Smooth muscle cell (in vitro differentiated cells): ENCODE results near the gene FBXL14. TPM values are rescaled to one million over a fixed set of nuclear protein-coding genes. Genes with fewer than 3 reads are reported as not detected.

Source experiments
- DNase-seq: peaks from one replicate; lab custom pipeline; 2025; ENCODE audit not compliant: unreplicated experiment; lab: John Stamatoyannopoulos, UW
- H2AFZ ChIP-seq: fragments of 200-600 bp; sonication (generic); 2 replicates; pipeline ENCODE4 v1.6.0; 2016; ENCODE audit warnings: antibody characterized with exemption, low read depth, mild to moderate bottlenecking
- H3F3A ChIP-seq: fragments of 200-600 bp; sonication (generic); 2 replicates; pipeline ENCODE4 v1.6.0; 2017; ENCODE audit warnings: antibody characterized with exemption, low read depth
- H3K27ac ChIP-seq: fragments of 200-600 bp; sonication (generic); 2 replicates; pipeline ENCODE4 v1.5.1; 2016; ENCODE audit warnings: low read depth, mild to moderate bottlenecking
- H3K27me3 ChIP-seq: fragments of 200-600 bp; sonication (generic); 2 replicates; pipeline ENCODE4 v1.6.1; 2016; ENCODE audit warnings: low read depth, mild to moderate bottlenecking
- H3K36me3 ChIP-seq: fragments of 200-600 bp; sonication (generic); 2 replicates; pipeline ENCODE4 v1.5.1; 2016; ENCODE audit warnings: low read depth
- H3K4me1 ChIP-seq: fragments of 200-600 bp; sonication (generic); 2 replicates; pipeline ENCODE4 v1.5.1; 2016; ENCODE audit warnings: low read depth
- H3K4me2 ChIP-seq: fragments of 200-600 bp; sonication (generic); 2 replicates; pipeline ENCODE4 v1.6.0; 2016; ENCODE audit warnings: mild to moderate bottlenecking
- H3K4me3 ChIP-seq: fragments of 200-600 bp; sonication (generic); 2 replicates; pipeline ENCODE4 v1.5.1; 2016; ENCODE audit warnings: mild to moderate bottlenecking
- H3K79me2 ChIP-seq: fragments of 200-600 bp; sonication (generic); 2 replicates; pipeline ENCODE4 v1.6.0; 2016; ENCODE audit warnings: low read depth, mild to moderate bottlenecking
- H3K9ac ChIP-seq: fragments of 200-600 bp; sonication (generic); 2 replicates; pipeline ENCODE4 v1.6.0; 2016; ENCODE audit warnings: low read depth
- H3K9me3 ChIP-seq: fragments of 200-600 bp; sonication (generic); replicated peaks from 2 replicates; pipeline ENCODE4 v1.5.1; 2016; ENCODE audit warnings: low read depth
- H4K20me1 ChIP-seq: fragments of 200-600 bp; sonication (generic); 2 replicates; pipeline ENCODE4 v1.6.0; 2016; ENCODE audit warnings: low read depth
- WGBS: methylation state at CpG from one replicate; pipeline ENCODE4 v1.1.7; 2016; ENCODE audit warnings: low lambda C conversion rate; 5-methylcytosine and 5-hydroxymethylcytosine counted together
- polyA plus RNA-seq: library from polyadenylated mRNA; unstranded; fragments of >200 nt; fragmentation: Nextera tagmentation; extraction: Ambion mirVana; gene quantifications from 2 replicates; pipeline ENCODE4 v1.2.1, GENCODE V29; 2016
- total RNA-seq: library from RNA; depleted of rRNA; stranded (reverse); fragments of >200 nt; gene quantifications from 2 replicates; pipeline ENCODE4 v1.2.3, GENCODE V29; 2014
- TF ChIP-seq, protein P1 (sequence below): fragments of 200-600 bp; sonication (generic); IDR thresholded peaks from 2 replicates; pipeline ENCODE4 v1.5.1; 2017; ENCODE audit warnings: borderline replicate concordance, mild to moderate bottlenecking, antibody characterized with exemption; ENCODE audit not compliant: insufficient read depth, poor library complexity, severe bottlenecking

Gene FBXL14
- total and polyA plus RNA-seq, 2 experiments from 2014 or later: 5.0 to 9.3 TPM

DNA sequence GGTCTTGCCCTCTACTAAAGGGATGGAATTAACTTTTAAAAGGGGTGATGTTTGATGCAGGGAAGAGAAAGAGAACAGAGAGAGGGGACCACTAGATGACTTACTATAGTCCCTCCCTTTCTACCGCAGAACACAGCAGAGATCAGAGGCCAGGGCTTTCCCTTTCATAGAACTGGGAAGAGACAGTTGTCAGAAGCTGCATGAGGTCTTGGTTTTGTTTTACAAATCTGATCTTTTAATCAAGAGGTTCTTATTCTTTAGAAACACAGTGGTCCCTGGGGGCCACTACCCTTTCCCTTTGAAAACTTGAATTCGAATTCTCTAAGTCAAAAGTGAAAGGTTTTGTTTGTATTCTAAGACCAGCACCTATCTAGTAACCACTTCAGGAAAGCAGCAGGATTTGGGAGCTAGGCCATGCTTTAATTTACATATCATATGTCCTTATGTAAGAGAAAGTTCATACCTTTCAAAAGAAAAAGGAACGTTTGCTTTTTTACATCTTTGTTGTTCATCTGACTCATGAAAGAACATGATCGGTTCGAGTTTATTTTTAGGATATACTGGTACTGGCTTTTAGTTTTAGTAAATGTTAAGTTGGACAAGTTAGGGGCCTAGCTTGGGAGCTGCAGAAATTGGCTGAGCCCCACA is 6.3 kb downstream of the FBXL14 start:
- Histone ChIP-seq H3F3A (peaks cover 13% of the 10 kb centered on the region), H3K4me3 (no peak overlapping the region), H3K27me3 (peaks cover 7% of the 10 kb centered on the region), H3K4me2 (no peak overlapping the region), H3K9me3 (no peaks in the 10 kb centered on the region), H3K36me3 (no peaks in the 10 kb centered on the region), H3K79me2 (peaks cover 16% of the 10 kb centered on the region), H3K27ac (no peak overlapping the region), H2AFZ (no peak overlapping the region), H3K9ac (no peak overlapping the region), H4K20me1 (peaks cover 82% of the 10 kb centered on the region), H3K4me1 (peaks cover 48% of the 10 kb centered on the region)
- DNase-seq: no peak
- TF ChIP-seq, protein P1, sequence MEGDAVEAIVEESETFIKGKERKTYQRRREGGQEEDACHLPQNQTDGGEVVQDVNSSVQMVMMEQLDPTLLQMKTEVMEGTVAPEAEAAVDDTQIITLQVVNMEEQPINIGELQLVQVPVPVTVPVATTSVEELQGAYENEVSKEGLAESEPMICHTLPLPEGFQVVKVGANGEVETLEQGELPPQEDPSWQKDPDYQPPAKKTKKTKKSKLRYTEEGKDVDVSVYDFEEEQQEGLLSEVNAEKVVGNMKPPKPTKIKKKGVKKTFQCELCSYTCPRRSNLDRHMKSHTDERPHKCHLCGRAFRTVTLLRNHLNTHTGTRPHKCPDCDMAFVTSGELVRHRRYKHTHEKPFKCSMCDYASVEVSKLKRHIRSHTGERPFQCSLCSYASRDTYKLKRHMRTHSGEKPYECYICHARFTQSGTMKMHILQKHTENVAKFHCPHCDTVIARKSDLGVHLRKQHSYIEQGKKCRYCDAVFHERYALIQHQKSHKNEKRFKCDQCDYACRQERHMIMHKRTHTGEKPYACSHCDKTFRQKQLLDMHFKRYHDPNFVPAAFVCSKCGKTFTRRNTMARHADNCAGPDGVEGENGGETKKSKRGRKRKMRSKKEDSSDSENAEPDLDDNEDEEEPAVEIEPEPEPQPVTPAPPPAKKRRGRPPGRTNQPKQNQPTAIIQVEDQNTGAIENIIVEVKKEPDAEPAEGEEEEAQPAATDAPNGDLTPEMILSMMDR: no peak
- 55% methylated on average over 5 of the region's 5 CpGs for WGBS

DNA sequence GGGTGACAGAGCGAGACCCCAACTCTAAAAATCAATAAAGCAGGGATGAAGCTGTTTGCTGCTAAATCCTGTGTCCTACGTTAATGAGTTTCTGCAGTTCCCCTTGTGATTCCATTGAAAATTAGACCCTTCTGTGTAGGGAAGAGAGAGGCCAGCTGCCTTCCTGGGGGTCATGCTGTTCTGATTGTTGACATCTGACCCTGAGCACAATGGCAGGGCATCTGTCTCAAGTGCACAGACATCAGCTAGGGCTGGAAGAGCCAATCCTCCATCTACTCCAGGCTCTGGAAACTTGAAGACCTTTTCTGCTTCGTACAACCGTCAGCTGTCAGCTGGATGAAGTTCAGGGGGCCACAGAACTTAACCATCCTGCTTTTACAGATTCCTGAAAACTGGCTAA is 10.1 kb downstream of the FBXL14 start:
- TF ChIP-seq, protein P1: no peak
- Histone ChIP-seq H3K9ac (no peak overlapping the region), H3K27ac (no peak overlapping the region), H3F3A (no peaks in the 10 kb centered on the region), H3K27me3 (peaks cover 7% of the 10 kb centered on the region), H4K20me1 (peaks cover 70% of the 10 kb centered on the region), H2AFZ (no peak overlapping the region), H3K4me2 (no peak overlapping the region), H3K79me2 (no peaks in the 10 kb centered on the region), H3K4me1 (peaks cover 45% of the 10 kb centered on the region), H3K36me3 (no peaks in the 10 kb centered on the region), H3K4me3 (no peak overlapping the region), H3K9me3 (no peaks in the 10 kb centered on the region)
- DNase-seq: no peak
- WGBS: 72% methylated on average over 4 of the region's 4 CpGs

DNA sequence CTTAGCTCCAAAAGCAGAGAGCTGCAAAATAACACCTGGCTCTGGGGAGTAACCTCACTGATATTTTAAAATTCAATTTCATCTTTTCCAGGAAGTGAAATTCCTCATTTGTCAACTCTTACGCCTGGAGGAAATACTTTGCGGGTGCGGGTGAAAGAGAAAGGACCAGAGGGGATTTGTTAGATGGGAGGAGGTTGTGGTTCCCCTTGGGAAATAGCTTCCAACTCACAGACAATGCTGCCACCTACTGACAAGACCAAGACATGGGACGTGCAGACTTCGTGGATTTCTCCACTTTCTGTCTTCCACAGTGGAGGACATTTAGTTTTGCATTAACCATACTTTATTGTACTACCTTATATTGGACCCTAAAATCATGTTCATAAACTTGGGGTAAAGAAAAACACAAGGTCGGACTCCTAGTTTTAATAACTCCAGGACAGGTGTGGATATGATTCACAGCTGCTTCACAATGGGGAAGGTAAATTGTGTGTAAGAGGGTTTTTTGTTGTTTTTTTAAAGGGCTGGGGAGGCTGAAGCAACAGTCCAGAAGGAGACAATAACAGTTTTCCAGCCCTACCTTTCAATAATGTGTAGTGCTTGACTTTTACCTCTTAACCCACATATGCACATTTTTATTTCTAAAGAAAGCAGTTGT is 10.8 kb downstream of the FBXL14 start:
- Histone ChIP-seq H2AFZ (no peak overlapping the region), H3K4me3 (peak overlapping the region; percentile 32), H3K9me3 (no peaks in the 10 kb centered on the region), H3K4me2 (peak overlapping the region; percentile 77), H3F3A (no peaks in the 10 kb centered on the region), H3K36me3 (no peaks in the 10 kb centered on the region), H3K9ac (no peak overlapping the region), H3K27me3 (peaks cover 7% of the 10 kb centered on the region), H3K27ac (no peak overlapping the region), H4K20me1 (peaks cover 71% of the 10 kb centered on the region), H3K4me1 (peaks cover 50% of the 10 kb centered on the region), H3K79me2 (no peaks in the 10 kb centered on the region)
- 3% methylated on average over 6 of the region's 6 CpGs for WGBS
- TF ChIP-seq, protein P1: peak; percentile 95
- no peak for DNase-seq

DNA sequence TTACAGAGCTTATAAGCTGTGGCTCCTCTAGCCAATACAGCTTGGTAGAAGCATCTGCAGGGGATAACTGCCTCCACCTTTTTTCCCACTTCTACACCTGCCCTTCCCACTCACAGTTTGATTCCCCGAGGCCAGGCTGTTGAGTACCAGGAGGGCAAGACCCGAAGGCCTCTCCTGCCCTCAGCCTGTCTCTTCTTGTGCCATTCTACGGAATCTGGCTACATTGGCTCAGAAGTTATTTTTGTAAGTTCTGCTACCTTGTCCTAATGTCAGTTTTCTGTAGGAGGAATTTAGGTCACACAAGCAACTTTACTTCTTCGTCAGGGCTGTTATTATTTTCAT is 11.7 kb downstream of the FBXL14 start:
- no peak overlapping the region for H3K9ac ChIP-seq
- H3F3A ChIP-seq: no peaks in the 10 kb centered on the region
- no peak overlapping the region for H2AFZ ChIP-seq
- no peak for DNase-seq
- no peak overlapping the region for H3K4me2 ChIP-seq
- TF ChIP-seq, protein P1: no peak
- no peaks in the 10 kb centered on the region for H3K9me3 ChIP-seq
- H3K4me1 ChIP-seq: peaks cover 53% of the 10 kb centered on the region
- H3K27ac ChIP-seq: no peak overlapping the region
- 94% methylated on average over 4 of the region's 4 CpGs for WGBS
- H3K79me2 ChIP-seq: no peaks in the 10 kb centered on the region
- peaks cover 69% of the 10 kb centered on the region for H4K20me1 ChIP-seq
- H3K36me3 ChIP-seq: no peaks in the 10 kb centered on the region
- H3K27me3 ChIP-seq: peaks cover 7% of the 10 kb centered on the region
- no peak overlapping the region for H3K4me3 ChIP-seq
